Stimulated activated CD8-positive, alpha-beta memory T cell treated with anti-CD3 and anti-CD28 coated beads, Interleukin-4, amount 100 ng/mL, for 24 hours (primary cell): ENCODE results near the gene RGPD8.

Experiments used
- DNase-seq: peaks from one replicate; pipeline ENCODE4 v3.0.0-alpha.2; 2020; ENCODE audit warnings: low read depth

Gene RGPD8

GRCh38 chr2:112322919-112323318 lies 110.5 kb downstream of the RGPD8 start:
- no peak for DNase-seq

- DNase-seq: no peak
Observed at GRCh38 chr2:112321375-112322320, 111.8 kb downstream of the RGPD8 start.
